GM18873 (cell line): Measurements from ENCODE around the gene C16orf89.

Experiments used
- ATAC-seq: cut with Tn5 transposase; IDR thresholded peaks from one replicate; pipeline ENCODE4 v1.9.1; 2021; ENCODE audit warnings: mild to moderate bottlenecking, moderate library complexity, moderate number of reproducible peaks; ENCODE audit not compliant: unreplicated experiment, low FRiP score

The C16orf89 gene

DNA sequence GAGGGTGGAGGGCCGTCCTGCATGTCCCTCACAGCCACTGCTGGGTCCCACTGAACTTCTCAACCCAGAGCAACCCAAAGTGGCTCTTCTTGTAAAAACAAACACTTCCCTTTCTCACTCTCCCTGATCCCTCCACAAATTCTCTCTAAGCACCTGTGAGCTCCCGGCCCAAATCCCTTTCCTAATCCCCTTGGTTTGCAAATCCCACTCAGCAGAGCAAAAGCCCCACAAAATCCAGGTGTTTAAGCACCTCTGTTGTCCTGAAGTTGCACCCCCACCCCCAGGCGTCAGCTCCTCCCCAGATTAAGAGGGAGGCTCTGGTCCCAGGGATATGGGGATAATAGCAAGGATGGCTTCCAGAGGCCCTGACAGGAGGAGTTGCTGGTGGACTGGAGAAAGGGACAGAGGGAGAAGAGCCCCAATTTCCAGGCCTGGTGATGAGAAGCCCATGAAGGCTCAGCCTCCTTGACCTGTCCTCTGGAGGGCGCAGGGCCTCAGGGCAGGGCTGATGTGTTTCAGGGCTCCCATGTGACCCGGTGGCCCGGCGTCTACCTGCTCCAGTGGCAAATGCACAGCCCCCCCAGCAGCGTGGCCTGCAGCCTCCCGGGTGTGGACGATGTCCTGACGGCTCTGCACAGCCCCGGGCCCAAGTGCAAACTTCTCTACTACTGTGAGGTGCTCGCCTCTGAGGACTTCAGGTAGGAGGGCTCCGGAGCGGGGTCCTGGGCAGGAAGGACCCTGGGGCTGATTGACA lies 55.0 kb downstream of the C16orf89 start:
- ATAC-seq, result no peak

DNA sequence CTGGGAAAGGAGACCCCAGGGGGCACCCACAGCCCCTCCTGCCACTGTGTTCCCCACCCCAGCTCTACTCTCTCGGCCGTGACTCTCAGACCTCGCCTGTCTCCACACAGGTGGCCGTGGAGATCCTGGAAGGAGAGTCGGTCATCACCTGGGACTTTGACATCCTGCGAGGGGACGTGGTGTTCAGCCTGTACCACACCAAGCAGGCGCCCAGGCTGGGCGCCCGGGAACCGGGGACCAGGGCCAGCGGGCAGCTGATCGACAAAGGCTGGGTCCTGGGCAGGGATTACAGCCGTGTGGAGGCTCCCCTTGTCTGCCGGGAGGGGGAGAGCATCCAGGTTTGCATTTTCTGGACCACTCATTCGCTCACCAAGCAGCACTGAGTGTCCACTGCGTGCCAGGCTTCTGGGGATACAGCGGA lies 57.4 kb downstream of the C16orf89 start:
- no peak for ATAC-seq

DNA sequence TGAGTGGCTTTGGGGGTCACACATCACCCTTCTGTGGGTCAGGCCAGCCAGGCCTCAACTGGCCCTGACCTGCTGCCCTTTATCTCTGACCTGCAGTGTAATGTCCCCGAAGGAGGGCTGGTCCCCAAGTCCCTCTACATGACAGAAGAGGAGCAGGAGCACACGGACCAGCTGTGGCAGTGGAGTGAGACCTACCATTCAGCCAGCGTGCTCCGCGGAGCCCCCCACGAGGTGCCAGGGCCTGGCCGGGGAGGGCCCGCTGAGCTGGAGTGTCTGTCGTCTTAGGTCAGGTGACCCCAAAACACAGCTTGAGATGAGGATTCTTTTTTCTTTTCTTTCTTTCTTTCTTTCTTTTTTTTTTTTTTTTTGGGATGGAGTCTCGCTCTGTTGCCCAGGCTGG lies 58.5 kb downstream of the C16orf89 start:
- ATAC-seq, result no peak

DNA sequence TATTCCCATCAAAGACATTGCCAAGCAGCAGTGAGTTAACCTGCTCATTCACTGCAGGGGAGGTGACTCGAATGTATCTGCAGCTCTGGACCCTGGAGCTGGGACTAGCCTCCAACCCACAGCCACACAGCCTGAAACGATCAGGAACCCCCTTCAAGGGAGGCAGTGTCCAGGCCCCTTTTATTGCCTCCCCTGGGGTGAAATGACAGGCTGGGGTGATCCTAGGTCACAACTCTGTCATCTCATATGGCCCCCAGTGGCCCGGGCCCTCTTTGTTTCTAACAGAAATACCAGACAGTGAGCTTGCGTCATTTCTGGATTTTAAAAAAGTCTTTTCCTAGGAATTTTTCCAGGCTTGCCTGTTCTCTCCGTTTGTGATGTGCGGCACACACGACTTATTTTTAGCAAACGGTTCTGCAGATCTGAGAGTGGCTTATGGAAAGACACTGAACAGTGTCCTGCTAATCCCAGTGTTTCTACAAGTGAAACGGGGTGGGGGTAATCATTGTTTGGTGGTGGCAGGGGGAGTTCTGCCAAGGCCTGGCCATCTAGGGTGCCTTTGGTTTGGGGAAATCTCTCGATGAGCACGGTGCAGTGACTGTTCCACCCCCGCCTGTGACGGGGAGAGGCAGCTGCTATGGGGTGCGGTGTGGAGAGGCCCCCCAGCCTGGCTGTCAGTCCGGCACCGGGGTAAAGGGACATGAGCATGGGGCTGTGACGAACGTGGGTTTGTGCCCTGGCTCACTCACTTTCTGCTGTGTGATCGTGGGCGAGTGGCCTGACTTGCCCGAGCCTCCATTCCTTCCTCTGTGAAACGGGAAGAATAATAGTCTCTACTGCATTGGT lies 59.2 kb downstream of the C16orf89 start:
- ATAC-seq, result no peak

DNA sequence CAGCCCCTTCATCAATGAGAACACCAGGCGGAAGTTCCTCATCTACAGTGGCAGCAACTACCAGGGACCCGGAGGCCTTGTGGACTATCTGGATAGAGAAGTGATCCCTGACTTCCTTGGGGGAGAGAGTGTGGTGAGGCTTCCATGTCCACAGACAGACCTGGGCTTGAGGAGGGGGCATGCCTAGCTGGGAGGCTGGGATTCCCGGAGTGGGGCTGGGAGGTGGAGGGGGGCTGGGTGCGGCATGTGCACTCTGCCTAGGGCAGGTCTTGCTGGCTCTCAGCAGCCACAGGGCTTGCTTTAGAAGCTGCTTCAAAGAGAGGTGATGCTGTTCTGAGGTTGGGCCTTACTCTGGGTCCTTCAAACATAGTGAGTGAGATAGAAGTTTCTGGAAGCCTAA lies 59.8 kb downstream of the C16orf89 start:
- ATAC-seq, result no peak

DNA sequence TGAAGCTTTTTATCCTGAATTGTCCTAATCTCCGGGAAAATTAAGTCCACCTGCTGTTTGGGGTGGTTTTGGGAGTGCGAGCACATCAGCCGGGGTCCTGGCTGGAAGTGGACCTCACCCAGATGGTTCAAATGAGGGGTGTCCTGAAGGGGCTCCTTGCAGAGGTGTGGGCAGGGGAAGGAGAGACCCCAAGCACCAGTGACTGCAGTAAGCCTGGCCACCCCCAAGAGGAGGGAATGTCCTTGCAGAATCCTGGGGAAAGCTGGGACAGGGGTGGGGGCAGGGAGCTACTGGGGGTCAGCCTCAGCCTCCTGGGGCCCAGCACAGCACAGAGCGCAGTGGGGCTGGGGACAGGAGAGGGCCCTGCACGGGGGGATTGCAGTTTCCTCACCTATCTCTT lies 61.4 kb downstream of the C16orf89 start:
- no peak for ATAC-seq

DNA sequence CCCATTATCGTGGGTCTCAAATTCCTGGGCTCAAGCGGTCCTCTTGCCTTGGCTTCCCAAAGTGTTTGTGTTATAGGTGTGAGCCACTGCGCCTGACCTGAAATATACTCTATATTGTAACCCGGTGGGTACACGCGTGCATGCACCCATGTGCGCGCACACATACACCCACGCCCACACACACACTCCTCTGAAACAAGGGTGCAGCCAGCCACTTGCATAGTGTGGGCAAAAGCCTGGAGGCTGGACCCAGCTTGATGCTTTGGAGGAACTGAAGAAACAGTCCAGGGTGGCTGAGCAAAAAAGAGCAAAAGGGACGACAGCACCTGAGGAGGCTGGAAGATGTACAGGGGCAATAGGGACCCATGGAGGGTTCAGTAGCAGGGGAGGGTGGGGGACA lies 61.9 kb downstream of the C16orf89 start:
- ATAC-seq, result no peak

DNA sequence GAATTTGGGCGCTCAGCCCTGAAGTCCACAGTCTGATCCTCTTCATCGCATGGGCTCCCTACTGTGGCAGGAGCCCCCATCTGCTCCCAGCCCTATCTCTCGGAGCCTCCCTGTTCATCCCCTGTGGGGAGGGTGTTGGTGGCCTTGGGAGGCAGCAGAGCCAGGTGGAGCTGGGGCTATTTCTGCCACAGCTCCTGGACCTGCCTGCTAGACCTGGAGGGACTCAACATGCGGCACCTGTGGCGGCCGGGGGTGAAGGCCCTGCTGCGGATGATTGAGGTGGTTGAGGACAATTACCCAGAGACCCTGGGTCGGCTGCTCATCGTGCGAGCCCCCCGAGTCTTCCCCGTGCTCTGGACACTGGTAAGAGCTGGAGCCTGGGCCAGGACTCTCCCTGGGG lies 62.5 kb downstream of the C16orf89 start:
- no peak for ATAC-seq

DNA sequence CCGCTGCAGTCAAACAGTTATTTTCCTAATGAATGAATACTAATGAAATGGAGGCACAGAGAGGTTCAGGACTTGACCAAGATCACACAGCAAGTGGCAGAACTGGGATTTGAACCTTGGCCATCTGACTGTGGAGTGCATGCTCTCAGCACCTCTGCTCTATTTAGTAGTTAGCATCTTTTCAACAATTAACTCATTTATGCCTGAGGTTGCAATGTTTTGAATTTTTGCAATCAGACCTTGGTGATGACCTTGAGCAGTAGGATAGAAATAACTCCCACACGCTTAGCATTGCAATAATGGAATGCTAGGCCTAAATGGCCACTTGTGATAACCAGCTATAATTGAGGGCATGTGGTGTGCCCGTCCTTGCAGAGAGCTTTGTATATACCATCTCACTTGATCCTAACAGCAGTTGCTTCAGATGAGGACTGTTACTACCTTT lies 63.0 kb downstream of the C16orf89 start:
- ATAC-seq, result no peak

DNA sequence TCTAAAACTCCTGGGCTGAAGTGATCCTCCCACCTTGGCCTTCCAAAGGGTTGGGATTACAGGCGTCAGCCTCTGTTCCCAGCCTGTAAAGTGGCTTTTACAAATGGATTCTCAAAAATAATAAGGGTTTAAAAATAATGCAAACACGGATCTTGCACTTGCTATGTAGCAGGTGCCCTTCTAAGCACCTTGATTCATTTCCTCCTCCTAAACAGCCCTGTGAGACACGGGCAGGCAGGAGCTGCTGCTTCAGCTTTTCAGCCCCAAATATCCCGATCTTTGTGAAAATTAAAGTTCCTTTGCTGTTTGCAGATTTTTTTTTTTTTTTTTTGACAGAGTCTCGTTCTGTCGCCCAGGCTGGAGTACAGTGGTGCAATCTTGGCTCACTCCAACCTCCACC lies 63.8 kb downstream of the C16orf89 start:
- no peak for ATAC-seq

DNA sequence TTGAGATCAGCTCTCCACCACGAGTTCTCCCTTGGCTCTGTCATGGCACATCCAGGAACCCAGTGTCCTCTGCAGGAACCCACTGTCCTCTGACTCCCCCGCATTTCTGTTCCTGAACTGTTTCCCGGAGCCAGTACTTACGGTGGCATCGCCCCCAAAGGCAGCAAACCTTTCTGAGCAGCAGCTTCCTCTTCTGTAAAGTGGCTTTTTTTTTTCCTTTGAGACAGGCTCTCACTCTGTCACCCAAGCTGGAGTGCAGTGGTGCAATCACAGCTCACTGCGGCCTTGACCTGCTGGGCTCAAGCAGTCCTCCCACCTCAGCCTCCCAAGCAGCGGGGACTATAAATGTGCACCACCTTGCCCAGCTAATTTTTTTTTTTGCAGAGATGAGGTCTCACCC lies 64.2 kb downstream of the C16orf89 start:
- no peak for ATAC-seq

DNA sequence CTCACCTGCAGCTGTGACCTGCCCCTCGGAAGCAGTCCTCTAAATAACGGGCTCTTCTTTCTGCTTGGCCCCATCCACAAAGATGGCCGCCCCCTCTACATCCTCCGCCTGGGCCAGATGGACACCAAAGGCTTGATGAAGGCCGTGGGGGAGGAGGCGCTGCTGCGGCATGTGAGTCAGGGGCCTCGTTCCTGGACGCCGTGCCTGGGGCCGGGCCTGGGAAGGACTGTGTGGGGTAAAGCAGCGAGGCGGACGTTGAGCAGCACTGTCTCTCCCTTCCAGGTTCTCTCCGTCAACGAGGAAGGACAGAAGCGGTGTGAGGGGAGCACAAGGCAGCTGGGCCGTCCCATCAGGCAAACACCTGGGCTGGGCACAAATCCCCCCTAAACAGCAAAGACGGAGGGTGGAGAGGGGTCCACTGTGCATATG lies 65.2 kb downstream of the C16orf89 start:
- no peak for ATAC-seq

DNA sequence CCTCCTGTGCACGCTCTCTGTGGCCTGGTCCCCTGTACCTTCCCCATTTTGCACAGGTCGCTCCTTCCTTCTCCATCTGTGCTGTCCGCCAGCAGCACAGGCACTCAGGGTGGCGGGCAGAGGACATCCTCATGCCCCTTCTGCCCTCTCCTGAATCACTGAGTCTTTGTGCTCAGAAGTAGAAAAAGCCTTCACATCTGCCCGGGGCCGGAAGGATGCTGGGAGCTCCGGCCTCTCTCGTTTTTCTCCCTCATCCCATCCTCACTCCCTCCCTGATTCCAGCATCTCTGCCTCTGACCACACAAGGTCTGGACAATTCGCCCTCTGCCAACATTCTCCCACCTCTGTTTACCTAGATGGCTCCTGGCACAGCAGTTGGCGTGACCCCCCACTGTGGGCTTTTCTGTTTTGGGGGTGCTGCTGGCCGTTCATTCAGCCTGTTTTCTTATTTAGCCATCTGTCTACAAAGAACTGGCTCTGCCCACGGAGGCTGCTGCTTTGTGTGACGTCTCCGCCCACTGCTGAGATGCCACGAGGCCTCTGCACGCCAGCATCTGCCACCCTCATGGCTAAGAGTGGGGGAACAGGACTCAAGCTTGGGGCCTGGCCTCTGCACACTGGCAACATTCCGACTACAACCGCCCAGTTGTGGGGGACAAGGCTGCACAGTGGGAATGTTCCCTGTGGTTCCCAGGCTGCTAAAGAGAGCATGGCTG lies 70.9 kb downstream of the C16orf89 start:
- ATAC-seq, result no peak
